ENCODE data around the gene MUCL1. TPM values are rescaled to one million over a fixed set of nuclear protein-coding genes. Genes with fewer than 3 reads are reported as not detected.

MUCL1 gene, protein sequence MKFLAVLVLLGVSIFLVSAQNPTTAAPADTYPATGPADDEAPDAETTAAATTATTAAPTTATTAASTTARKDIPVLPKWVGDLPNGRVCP
- 1 to 10 TPM in 1 of 2 donors, not detected in 1; 1.5 TPM for total RNA-seq
- 10 to 100 TPM in 1 of 2 donors, 1 to 10 TPM in 1; 2.4 to 84.1 TPM for polyA plus RNA-seq
- long read RNA-seq, donor 1, result 0 reads
- long read RNA-seq, donor 2, result 0 reads
- long read RNA-seq, donor 3, result 0 reads
- long read RNA-seq, donor 4, result 0 reads
- long read RNA-seq, donor 5, result 0 reads

DNA sequence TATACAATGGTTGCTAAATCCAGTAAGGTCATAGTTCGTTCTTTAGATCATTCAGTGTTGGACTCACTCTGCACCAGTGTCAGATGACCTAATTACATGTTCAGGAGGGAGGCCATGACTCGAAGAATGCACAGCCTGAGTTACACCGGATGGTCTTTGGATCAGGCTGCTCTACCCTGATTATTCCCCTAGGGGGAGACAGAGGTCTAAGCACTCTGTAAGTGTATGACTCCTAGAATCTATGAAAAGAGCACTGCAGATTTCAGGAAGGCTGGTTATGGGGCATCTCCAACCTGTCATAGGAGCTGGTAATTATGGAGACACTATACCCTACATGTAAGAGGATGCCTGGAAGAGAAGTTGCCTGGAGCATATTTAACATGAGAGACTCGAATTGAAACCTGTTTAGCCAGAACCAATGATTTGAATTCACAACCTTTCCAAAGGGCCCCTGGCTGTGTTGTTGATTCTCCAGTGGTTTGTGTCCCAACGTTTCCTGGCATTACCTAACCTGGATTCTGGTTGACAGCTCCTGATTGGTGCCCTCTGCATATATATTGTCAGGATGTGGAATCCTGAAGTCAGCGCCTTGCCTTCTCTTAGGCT lies at the start of gene MUCL1:
Gene MUCL1, plus strand, starts transcription at position 584 of the 606 bp plus-strand sequence. CDS start 67 bp downstream, outside the sequence.
- 32 to 44% methylated on average over 6 of the region's 6 CpGs for WGBS, 2 donors
- no peak within 1 kb of the TSS for H3K9ac ChIP-seq (ENCODE audit: insufficient read depth in 1 of 2, low read length in 2 of 2)
- no peak within 1 kb of the TSS for H3K27ac ChIP-seq (ENCODE audit: low read depth in 1 of 2, low read length in 1 of 2)
- no peaks in the 10 kb centered on the region for H3K27me3 ChIP-seq (ENCODE audit: control insufficient read depth in 3 of 3, insufficient read depth in 3 of 3, low read length in 2 of 3)
- ATAC-seq (ENCODE audit: insufficient read depth, low FRiP score), result no peak
- TF ChIP-seq, protein P1, sequence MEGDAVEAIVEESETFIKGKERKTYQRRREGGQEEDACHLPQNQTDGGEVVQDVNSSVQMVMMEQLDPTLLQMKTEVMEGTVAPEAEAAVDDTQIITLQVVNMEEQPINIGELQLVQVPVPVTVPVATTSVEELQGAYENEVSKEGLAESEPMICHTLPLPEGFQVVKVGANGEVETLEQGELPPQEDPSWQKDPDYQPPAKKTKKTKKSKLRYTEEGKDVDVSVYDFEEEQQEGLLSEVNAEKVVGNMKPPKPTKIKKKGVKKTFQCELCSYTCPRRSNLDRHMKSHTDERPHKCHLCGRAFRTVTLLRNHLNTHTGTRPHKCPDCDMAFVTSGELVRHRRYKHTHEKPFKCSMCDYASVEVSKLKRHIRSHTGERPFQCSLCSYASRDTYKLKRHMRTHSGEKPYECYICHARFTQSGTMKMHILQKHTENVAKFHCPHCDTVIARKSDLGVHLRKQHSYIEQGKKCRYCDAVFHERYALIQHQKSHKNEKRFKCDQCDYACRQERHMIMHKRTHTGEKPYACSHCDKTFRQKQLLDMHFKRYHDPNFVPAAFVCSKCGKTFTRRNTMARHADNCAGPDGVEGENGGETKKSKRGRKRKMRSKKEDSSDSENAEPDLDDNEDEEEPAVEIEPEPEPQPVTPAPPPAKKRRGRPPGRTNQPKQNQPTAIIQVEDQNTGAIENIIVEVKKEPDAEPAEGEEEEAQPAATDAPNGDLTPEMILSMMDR (IDR thresholded peaks at IDR 0.05; ENCODE audit: control extremely low read depth, extremely low read depth), result peak; percentile 80
- no peaks in the 10 kb centered on the region for H3K36me3 ChIP-seq (ENCODE audit: control insufficient read depth in 4 of 4, insufficient read depth in 4 of 4, low read length in 4 of 4)
- no peaks in the 10 kb centered on the region for H3K4me1 ChIP-seq (ENCODE audit: control insufficient read depth in 5 of 5, insufficient read depth in 5 of 5, low read length in 5 of 5)
- no peak within 1 kb of the TSS for H3K4me3 ChIP-seq
- H3K9me3 ChIP-seq (ENCODE audit: control insufficient read depth in 4 of 4, insufficient read depth in 3 of 4, low read length in 3 of 4), result no peaks in the 10 kb centered on the region
- peak; percentile 32 to 48 (median 43) for DNase-seq

DNA sequence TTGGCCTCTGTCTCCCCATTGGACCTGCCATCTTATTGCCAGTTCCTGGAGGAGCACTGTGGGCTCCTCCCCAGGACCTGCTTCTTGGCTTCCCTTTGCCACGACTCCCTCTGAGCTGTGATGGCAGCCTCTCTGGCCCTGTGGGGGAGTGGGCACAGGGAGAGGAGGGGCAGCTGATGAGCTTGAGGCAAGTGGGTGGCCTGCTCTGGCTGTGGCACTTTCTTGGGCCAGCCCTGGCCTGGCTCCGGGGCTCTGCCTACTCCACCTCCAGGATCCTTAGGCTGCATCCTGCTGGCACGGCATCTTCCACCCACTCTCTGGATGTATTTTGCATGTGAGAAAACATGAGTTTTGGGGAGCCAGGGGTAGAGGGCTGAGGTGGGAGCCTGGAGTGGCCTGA lies 32.6 kb upstream of the MUCL1 start:
- 91 to 92% methylated on average over 3 of the region's 3 CpGs for WGBS, 2 donors
- H3K4me1 ChIP-seq (ENCODE audit: control insufficient read depth in 5 of 5, insufficient read depth in 5 of 5, low read length in 5 of 5), result no peaks in the 10 kb centered on the region
- H3K9ac ChIP-seq (ENCODE audit: insufficient read depth in 1 of 2, low read length in 2 of 2), result no peak overlapping the region
- H3K36me3 ChIP-seq (ENCODE audit: control insufficient read depth in 4 of 4, insufficient read depth in 4 of 4, low read length in 4 of 4), result no peaks in the 10 kb centered on the region
- TF ChIP-seq, protein P1 (IDR thresholded peaks at IDR 0.05; ENCODE audit: control extremely low read depth, extremely low read depth), result no peak
- H3K9me3 ChIP-seq (ENCODE audit: control insufficient read depth in 4 of 4, insufficient read depth in 3 of 4, low read length in 3 of 4), result peaks cover 0 to 27% (median 0%) of the 10 kb centered on the region in 4 donors
- ATAC-seq (ENCODE audit: insufficient read depth, low FRiP score) (no peak), DNase-seq (no peak)
- H3K27ac ChIP-seq (ENCODE audit: low read depth in 1 of 2, low read length in 1 of 2), result no peak overlapping the region
- H3K27me3 ChIP-seq (ENCODE audit: control insufficient read depth in 3 of 3, insufficient read depth in 3 of 3, low read length in 2 of 3), result no peaks in the 10 kb centered on the region
- no peak overlapping the region for H3K4me3 ChIP-seq

DNA sequence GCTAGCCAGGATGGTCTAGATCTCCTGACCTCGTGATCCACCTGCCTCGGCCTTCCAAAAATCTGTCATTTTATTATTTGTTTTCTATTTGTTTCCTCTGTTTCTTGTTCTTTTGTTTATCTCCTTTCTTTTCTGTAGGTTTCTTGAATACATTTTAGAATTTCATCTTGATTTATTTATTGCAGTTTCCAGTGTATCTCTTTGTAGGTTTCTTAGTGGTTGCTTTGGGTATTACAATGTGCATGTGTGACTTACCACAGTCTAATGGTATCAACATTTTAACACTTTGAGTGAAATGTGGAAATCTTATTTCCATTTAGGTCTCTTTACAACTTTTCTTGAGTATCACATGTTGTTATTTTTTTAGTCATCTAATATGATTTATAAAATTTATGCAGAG lies 29.9 kb upstream of the MUCL1 start:
- Histone ChIP-seq H3K9me3 (ENCODE audit: control insufficient read depth in 4 of 4, insufficient read depth in 3 of 4, low read length in 3 of 4) (peaks cover 0 to 14% (median 0%) of the 10 kb centered on the region in 4 donors), H3K27me3 (ENCODE audit: control insufficient read depth in 3 of 3, insufficient read depth in 3 of 3, low read length in 2 of 3) (no peaks in the 10 kb centered on the region), H3K36me3 (ENCODE audit: control insufficient read depth in 4 of 4, insufficient read depth in 4 of 4, low read length in 4 of 4) (no peaks in the 10 kb centered on the region), H3K9ac (ENCODE audit: insufficient read depth in 1 of 2, low read length in 2 of 2) (no peak overlapping the region), H3K4me1 (ENCODE audit: control insufficient read depth in 5 of 5, insufficient read depth in 5 of 5, low read length in 5 of 5) (no peaks in the 10 kb centered on the region), H3K4me3 (no peak overlapping the region), H3K27ac (ENCODE audit: low read depth in 1 of 2, low read length in 1 of 2) (no peak overlapping the region)
- DNase-seq (no peak), ATAC-seq (ENCODE audit: insufficient read depth, low FRiP score) (no peak)
- WGBS, 2 donors, result 96 to 98% methylated on average over 2 of the region's 2 CpGs
- TF ChIP-seq, protein P1 (IDR thresholded peaks at IDR 0.05; ENCODE audit: control extremely low read depth, extremely low read depth), result no peak
